Renal pelvis (tissue), 4 donors: ENCODE data around the gene ADAMTSL2. TPM values are rescaled to one million over a fixed set of nuclear protein-coding genes. Genes with fewer than 3 reads are reported as not detected.
"Not testable (repeated sequence)": the region's sequence is repeated elsewhere in the genome, so short reads cannot be mapped to it uniquely, and the experiment has no call there.

ENCODE experiments used
- DNase-seq: peaks from one replicate; pipeline ENCODE4 v3.0.0-alpha.2; 2013
- polyA plus RNA-seq, 3 donors: library from polyadenylated mRNA; unstranded; fragments of 120-200 nt; gene quantifications; one replicate each; pipeline ENCODE4 v1.2.1, GENCODE V29; 2013; ENCODE audit not compliant: insufficient read length in 3 of 3

ADAMTSL2 gene
- polyA plus RNA-seq, 3 donors, result 1.5 to 1.9 (median 1.6) TPM

- no peak for DNase-seq
Measured at GRCh38 chr9:133556354-133556753, 21.9 kb downstream of the ADAMTSL2 start.

DNA sequence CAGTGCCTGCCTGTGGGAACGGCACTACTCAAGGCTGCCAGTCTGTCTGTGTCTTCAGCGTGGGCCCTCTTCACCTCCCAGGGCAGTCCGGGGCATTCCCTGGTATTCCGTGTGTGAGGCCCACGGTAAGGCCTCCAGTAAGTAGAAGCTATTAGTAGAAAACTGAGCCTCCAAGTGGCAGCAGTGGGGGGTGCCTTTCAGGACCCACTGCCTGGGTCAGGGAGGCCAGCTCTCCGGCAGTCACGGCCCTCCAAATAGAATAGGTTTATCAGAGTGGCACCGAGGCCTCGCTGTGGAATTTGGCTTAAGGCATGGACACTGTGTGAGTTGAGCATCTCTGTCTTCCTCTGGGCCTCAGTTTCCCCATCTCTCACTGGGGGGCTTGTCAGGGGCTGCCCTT lies 23.1 kb downstream of the ADAMTSL2 start:
- no peak for DNase-seq

DNA sequence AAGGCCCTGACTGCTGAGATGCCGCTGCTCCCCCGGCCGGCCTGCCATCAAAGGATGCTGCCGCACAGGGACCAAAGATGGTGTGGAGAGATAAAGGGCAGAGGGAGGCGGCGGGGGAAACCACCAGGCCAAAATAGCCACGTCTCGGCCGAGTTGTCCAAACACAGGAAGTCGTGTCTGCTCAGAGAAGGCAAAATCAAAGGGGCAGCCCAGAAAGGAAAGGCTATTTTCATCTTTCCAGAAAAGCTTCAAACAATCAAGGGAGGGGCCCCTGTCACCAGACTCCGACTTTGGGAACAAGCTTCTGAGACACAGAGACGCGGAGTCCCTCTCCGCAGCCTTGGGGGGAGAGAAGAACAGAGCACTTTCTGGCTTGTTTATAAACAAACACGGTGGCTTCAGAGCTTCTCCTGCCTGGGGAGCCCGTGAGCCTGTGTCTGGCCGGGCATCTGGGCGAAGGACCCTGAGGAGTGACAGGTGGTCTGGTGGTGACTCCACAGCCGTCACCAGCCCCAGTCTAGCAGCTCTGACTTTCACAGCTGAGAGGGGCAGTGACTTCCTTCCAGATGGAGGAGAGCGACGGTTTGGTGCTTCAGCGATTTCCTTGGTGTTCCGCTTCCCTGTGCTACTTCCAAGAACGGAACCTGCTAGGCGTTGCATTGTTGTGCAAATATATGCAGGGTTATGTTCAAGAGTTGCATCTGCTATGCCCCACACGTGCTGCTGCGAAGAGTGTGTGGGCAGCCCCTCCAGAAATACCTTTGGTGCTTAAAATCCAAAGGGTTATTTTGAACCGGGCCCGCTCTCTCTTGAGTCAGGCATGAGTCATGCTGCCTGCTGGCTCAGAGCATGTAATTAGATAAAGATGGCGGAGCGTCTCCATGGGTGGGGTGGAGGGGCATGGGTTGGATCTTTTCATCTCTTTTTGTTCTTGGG lies 24.0 kb downstream of the ADAMTSL2 start:
- no peak for DNase-seq

- no peak for DNase-seq
Measured at GRCh38 chr9:133560311-133560710, 25.8 kb downstream of the ADAMTSL2 start.

GRCh38 chr9:133560944-133561343 lies 26.4 kb downstream of the ADAMTSL2 start:
- DNase-seq, result no peak

DNA sequence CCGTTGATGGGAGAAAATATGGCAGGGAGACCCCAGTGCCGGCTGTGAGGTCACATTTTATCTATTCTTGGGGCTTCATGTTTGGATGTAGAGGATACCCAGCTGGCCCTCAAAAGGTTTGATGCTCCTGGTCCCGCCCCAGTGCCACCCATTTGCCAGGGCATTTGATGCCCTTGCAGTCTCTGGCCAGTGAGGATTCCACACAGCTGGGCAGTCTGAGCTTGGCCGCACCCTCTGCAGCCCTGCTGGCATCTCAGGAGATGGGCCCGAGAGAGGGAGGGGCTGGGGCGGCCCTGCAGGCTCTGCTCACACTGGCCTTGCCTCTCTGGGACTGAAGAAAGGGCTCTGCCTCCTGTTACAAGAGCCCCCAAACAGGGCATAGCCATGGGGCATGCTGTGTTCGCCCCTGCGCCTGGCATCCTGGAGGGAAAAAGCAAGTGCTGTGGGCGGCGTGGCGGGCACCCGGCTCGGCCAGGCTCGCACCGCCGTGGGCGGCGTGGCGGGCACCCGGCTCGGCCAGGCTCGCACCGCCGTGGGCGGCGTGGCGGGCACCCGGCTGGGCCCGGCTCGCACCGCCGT lies 27.6 kb downstream of the ADAMTSL2 start:
- no peak for DNase-seq

GRCh38 chr9:133562611-133563290 lies 28.2 kb downstream of the ADAMTSL2 start:
- DNase-seq, result no peak

GRCh38 chr9:133563291-133563796 lies 28.8 kb downstream of the ADAMTSL2 start:
- no peak for DNase-seq

DNA sequence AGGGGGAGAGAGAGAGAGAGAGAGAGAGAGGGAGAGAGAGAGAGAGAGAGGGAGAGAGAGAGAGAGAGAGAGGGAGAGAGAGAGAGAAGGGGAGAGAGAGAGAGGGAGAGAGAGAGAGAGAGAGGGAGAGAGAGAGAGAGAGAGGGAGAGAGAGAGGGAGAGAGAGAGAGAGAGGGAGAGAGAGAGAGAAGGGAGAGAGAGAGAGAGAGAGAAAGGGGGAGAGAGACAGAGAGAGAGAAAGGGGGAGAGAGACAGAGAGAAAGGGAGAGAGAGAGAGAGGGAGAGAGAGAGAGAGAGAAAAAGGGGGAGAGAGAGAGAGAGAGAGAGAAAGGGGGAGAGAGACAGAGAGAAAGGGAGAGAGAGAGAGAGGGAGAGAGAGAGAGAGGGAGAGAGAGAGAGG lies 29.3 kb downstream of the ADAMTSL2 start:
- not testable (repeated sequence) for DNase-seq

DNA sequence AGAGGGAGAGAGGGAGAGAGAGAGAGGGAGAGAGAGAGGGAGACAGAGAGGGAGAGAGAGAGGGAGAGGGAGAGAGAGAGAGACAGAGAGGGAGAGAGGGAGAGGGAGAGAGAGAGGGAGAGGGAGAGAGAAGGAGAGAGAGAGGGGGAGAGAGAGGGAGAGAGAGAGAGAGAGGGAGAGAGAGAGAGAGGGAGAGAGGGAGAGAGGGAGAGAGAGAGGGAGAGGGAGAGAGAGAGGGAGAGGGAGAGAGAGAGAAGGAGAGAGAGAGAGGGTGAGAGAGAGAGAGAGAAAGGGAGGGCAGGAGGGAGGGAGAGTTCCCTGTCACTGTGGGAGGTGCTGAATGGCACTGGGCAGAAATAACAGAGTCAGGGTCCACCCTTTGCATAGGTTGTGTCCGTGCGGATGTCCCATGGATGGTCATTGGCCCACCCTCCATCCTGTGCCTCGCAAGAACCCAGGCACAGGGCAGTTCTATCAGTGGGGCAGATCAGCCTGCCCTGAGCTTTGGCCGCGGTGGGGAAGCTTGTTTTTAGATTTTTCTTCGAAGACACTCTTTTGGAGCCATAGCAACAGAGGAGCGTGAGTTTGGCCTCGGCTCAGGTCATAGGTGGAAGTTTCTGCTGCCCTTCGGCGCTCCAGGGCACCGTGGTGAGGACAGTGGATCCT lies 30.1 kb downstream of the ADAMTSL2 start:
- no peak for DNase-seq

- DNase-seq, result no peak
Measured at GRCh38 chr9:133566382-133566781, 31.9 kb downstream of the ADAMTSL2 start.

- no peak for DNase-seq
Measured at GRCh38 chr9:133566817-133567216, 32.3 kb downstream of the ADAMTSL2 start.

DNA sequence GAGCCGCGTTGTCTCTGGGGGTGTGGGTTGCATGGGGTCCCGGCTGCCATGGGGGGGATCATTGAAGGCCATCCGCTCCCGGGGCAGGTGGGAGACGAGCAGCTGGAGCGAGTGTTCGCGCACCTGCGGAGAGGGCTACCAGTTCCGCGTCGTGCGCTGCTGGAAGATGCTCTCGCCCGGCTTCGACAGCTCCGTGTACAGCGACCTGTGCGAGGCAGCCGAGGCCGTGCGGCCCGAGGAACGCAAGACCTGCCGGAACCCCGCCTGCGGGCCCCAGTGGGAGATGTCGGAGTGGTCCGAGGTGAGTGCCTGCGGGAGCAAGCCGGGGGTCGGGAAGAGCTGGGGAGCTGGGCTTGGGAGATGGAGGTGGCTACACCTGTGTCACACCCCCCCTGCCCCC lies 33.7 kb downstream of the ADAMTSL2 start:
- DNase-seq, result no peak

DNA sequence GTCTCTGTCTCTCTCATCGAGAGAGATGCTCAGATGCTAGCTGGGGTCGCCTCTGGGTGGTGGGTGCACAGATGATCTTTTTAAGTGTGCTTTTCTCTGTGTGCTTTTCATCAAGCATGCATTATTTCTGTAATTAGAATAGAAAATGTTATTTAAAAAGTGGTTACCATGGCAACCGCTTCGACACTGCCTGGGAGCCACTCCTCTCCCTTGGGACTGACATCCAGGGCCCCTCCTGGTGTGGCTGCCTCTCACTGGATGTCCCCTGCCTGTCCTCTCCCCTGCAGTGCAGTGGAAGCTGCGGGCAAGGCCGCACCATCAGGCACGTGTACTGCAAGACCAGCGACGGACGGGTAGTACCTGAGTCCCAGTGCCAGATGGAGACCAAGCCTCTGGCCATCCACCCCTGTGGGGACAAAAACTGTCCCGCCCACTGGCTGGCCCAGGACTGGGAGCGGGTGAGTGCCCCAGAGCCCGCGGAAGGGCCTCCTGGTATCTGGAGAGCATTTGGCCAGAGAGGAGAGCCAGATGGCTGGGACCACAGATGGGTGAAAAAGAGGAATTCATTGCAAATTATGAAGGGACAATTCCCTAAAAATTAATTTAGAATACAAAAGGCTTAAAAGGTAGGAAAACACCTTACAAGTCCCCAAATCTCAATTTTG lies 34.7 kb downstream of the ADAMTSL2 start:
- DNase-seq, result no peak

DNA sequence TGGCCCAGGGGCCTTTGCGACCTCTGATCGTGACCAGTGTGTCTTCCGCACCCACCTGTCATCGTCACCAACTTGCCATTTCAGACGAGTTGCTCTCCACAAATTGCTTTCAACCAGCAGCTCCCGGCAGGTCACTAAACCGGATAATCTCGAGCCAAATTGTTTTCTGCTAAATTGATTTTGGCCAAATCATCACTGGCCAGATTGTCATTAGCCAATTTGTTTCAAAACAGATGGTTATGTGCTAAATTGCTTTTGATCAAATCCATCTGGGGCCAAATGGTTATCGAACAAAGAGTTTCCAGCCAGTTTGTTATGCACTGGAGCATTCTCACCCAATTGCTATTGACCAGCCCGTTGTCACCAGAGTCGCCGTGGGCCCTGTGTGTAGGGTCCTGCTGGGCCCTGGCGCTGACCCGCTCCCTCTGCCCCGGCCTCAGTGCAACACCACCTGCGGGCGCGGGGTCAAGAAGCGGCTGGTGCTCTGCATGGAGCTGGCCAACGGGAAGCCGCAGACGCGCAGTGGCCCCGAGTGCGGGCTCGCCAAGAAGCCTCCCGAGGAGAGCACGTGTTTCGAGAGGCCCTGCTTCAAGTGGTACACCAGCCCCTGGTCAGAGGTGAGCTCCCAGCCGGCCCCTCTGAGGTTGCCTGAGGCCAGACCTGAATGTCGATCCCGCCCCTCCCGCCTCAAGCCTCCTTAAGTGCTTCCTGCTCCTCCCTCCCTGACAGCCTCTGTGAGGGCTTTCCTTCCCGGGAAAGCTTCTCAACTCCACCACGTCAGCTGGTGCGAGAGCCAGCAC lies 35.6 kb downstream of the ADAMTSL2 start:
- no peak for DNase-seq

DNA sequence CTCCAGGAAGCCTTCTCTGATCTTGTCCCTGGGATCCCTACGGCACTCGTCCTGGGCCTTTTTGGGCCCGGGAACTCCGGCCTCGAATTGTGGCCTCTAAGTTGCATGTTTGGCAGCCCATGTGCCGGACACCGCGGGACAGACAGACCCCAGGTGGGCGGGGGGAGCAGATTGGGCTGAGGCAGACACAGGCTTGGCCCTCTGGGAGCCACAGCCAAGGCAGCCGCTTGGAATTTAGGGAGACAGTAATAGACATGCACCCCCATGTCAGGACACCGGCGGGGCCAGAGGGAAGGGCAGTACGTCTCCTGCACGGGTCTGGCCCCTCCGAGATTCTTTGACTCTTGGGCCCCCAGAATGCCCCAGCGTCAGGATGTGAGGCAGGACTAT lies 36.2 kb downstream of the ADAMTSL2 start:
- DNase-seq, result no peak

- no peak for DNase-seq
Measured at GRCh38 chr9:133571391-133571890, 36.9 kb downstream of the ADAMTSL2 start.

DNA sequence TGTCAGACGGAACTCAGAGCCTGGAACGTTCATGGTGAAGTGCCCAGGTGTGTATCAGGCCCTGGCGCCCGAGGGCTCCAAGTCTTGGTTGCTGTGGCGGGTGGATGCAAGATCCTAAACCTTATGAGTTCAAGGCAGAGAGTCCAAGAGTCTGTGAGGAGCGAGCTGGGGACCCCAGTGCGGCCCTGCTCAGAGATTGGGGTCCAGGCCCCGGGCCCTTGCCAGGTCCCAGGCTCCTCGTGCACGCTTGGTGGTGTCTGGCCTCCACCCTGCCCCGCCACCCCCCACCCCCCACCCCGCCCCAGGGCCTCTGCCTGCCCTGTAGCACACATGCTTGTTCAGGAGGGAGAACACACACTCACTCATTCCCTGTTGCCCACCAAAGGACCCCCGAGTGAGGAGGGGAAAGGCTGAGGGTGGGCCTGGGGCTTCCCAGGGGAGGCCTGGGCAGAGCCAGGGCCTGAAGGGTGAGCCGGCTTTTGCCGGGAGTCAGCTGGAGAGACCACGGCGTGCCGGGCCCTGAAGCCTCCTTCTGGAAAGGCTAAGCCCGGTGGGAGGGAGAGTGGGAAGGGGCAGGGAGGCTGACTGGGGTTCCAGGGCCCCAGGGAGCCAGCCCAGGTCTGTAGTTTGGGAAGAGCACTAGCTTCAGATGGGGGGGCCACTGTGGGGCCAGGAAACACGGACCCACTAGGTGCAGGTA lies 37.5 kb downstream of the ADAMTSL2 start:
- DNase-seq, result no peak

DNA sequence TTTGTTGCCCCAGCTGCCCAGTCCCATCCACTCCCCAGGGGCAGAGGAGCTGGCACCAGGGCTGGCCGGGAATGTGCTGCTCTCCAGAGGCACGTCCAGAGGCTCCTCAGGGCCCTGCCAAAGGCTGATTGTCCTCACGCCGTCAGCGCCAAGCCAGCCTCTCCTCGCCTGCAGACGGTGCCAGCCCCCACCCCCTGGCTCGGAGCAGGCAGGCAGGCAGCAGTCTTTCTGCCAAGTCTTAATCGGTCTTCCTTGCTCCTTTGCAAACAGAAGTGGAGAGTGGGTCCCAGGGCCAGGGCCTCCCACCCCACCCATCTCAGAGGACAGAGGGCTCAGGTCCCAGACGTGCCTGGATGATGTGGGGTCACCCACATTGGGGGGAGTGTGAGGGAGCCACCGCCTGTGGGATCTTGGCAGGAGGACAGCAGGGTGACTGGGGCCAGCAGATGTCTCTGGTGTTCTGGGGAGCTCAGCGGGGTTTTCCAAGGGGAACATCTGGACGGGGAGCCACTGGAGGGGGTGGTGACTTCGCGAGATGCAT lies 38.4 kb downstream of the ADAMTSL2 start:
- no peak for DNase-seq
